ENCODE data around the gene PLXNA4.

PLXNA4 gene

GRCh38 chr7:132221356-132221755 is 354.9 kb downstream of the PLXNA4 start:
- Histone ChIP-seq H3K79me1 (replicated peaks; ENCODE audit: low read length, poor library complexity, severe bottlenecking) (no peaks in the 10 kb centered on the region), H3K4me3 (ENCODE audit: insufficient read depth in 1 of 2, low read depth in 1 of 2, low read length in 2 of 2) (no peak overlapping the region), H2BK12ac (ENCODE audit: low read length in 2 of 2) (no peak overlapping the region), H3K27me3 (ENCODE audit: control insufficient read depth in 1 of 2, insufficient read depth in 1 of 2, low read length in 2 of 2) (no peaks in the 10 kb centered on the region), H2AFZ (ENCODE audit: low read depth, low read length) (no peak overlapping the region), H2BK120ac (ENCODE audit: low read depth, low read length) (no peak overlapping the region), H3K4me2 (ENCODE audit: low read length, poor library complexity, severe bottlenecking) (no peak overlapping the region), H3K4ac (ENCODE audit: low read depth in 1 of 2, low read length in 2 of 2) (no peak overlapping the region), H3K27ac (ENCODE audit: low read length, poor library complexity, severe bottlenecking) (no peak overlapping the region), H3K4me1 (ENCODE audit: control insufficient read depth, insufficient read depth, low read depth, low read length) (no peaks in the 10 kb centered on the region), H2BK5ac (ENCODE audit: low read depth, low read length, poor library complexity, severe bottlenecking) (no peak overlapping the region), H3K18ac (ENCODE audit: low read depth in 1 of 2, low read length in 2 of 2) (no peak overlapping the region), H4K8ac (ENCODE audit: low read length) (no peak overlapping the region), H2BK15ac (ENCODE audit: low read depth, poor library complexity, severe bottlenecking) (no peak overlapping the region), H3K23ac (ENCODE audit: low read length in 2 of 2) (no peak overlapping the region), H3K9me3 (ENCODE audit: control insufficient read depth, low read length) (no peaks in the 10 kb centered on the region), H3K9ac (ENCODE audit: low read length) (no peak overlapping the region), H3K14ac (ENCODE audit: low read length in 2 of 2) (no peak overlapping the region), H3K36me3 (ENCODE audit: control insufficient read depth in 1 of 2, insufficient read depth in 2 of 2, low read depth in 1 of 2, low read length in 2 of 2) (peaks cover 0 to 42% of the 10 kb centered on the region in 2 experiments), H2AK5ac (ENCODE audit: low read length, severe bottlenecking) (no peak overlapping the region), H4K91ac (ENCODE audit: low read length) (no peak overlapping the region)
- DNase-seq, result no peak

- Histone ChIP-seq H3K18ac (ENCODE audit: low read depth in 1 of 2, low read length in 2 of 2) (no peak overlapping the region), H3K4ac (ENCODE audit: low read depth in 1 of 2, low read length in 2 of 2) (no peak overlapping the region), H4K8ac (ENCODE audit: low read length) (no peak overlapping the region), H3K36me3 (ENCODE audit: control insufficient read depth in 1 of 2, insufficient read depth in 2 of 2, low read depth in 1 of 2, low read length in 2 of 2) (peaks cover 0 to 50% of the 10 kb centered on the region in 2 experiments), H2BK12ac (ENCODE audit: low read length in 2 of 2) (no peak overlapping the region), H2BK15ac (ENCODE audit: low read depth, poor library complexity, severe bottlenecking) (no peak overlapping the region), H2AK5ac (ENCODE audit: low read length, severe bottlenecking) (no peak overlapping the region), H3K27ac (ENCODE audit: low read length, poor library complexity, severe bottlenecking) (no peak overlapping the region), H2BK5ac (ENCODE audit: low read depth, low read length, poor library complexity, severe bottlenecking) (no peak overlapping the region), H3K4me1 (ENCODE audit: control insufficient read depth, insufficient read depth, low read depth, low read length) (no peaks in the 10 kb centered on the region), H4K91ac (ENCODE audit: low read length) (no peak overlapping the region), H3K4me2 (ENCODE audit: low read length, poor library complexity, severe bottlenecking) (no peak overlapping the region), H3K9me3 (ENCODE audit: control insufficient read depth, low read length) (no peaks in the 10 kb centered on the region), H3K14ac (ENCODE audit: low read length in 2 of 2) (no peak overlapping the region), H2AFZ (ENCODE audit: low read depth, low read length) (no peak overlapping the region), H3K9ac (ENCODE audit: low read length) (no peak overlapping the region), H3K4me3 (ENCODE audit: insufficient read depth in 1 of 2, low read depth in 1 of 2, low read length in 2 of 2) (no peak overlapping the region), H3K23ac (ENCODE audit: low read length in 2 of 2) (no peak overlapping the region), H3K27me3 (ENCODE audit: control insufficient read depth in 1 of 2, insufficient read depth in 1 of 2, low read length in 2 of 2) (no peaks in the 10 kb centered on the region), H2BK120ac (ENCODE audit: low read depth, low read length) (no peak overlapping the region), H3K79me1 (replicated peaks; ENCODE audit: low read length, poor library complexity, severe bottlenecking) (no peaks in the 10 kb centered on the region)
- DNase-seq, result no peak
- 67% methylated on average over 1 of the region's 1 CpG for WGBS
Observed at GRCh38 chr7:132220060-132220459, 356.2 kb downstream of the PLXNA4 start.

- H3K4me3 ChIP-seq (ENCODE audit: insufficient read depth in 1 of 2, low read depth in 1 of 2, low read length in 2 of 2), result no peak overlapping the region
- no peak overlapping the region for H3K18ac ChIP-seq (ENCODE audit: low read depth in 1 of 2, low read length in 2 of 2)
- H3K36me3 ChIP-seq (ENCODE audit: control insufficient read depth in 1 of 2, insufficient read depth in 2 of 2, low read depth in 1 of 2, low read length in 2 of 2), result peaks cover 0 to 50% of the 10 kb centered on the region in 2 experiments
- H2AFZ ChIP-seq (ENCODE audit: low read depth, low read length), result no peak overlapping the region
- H2AK5ac ChIP-seq (ENCODE audit: low read length, severe bottlenecking), result no peak overlapping the region
- H3K27me3 ChIP-seq (ENCODE audit: control insufficient read depth in 1 of 2, insufficient read depth in 1 of 2, low read length in 2 of 2), result no peaks in the 10 kb centered on the region
- 79% methylated on average over 4 of the region's 4 CpGs for WGBS
- no peak overlapping the region for H2BK120ac ChIP-seq (ENCODE audit: low read depth, low read length)
- H2BK12ac ChIP-seq (ENCODE audit: low read length in 2 of 2), result no peak overlapping the region
- no peak overlapping the region for H4K91ac ChIP-seq (ENCODE audit: low read length)
- H3K9ac ChIP-seq (ENCODE audit: low read length), result no peak overlapping the region
- no peak overlapping the region for H4K8ac ChIP-seq (ENCODE audit: low read length)
- H3K4me1 ChIP-seq (ENCODE audit: control insufficient read depth, insufficient read depth, low read depth, low read length), result no peaks in the 10 kb centered on the region
- no peaks in the 10 kb centered on the region for H3K79me1 ChIP-seq (replicated peaks; ENCODE audit: low read length, poor library complexity, severe bottlenecking)
- no peak overlapping the region for H2BK15ac ChIP-seq (ENCODE audit: low read depth, poor library complexity, severe bottlenecking)
- H3K23ac ChIP-seq (ENCODE audit: low read length in 2 of 2), result no peak overlapping the region
- H3K14ac ChIP-seq (ENCODE audit: low read length in 2 of 2), result no peak overlapping the region
- DNase-seq, result no peak
- H3K4ac ChIP-seq (ENCODE audit: low read depth in 1 of 2, low read length in 2 of 2), result no peak overlapping the region
- no peak overlapping the region for H3K4me2 ChIP-seq (ENCODE audit: low read length, poor library complexity, severe bottlenecking)
- no peak overlapping the region for H2BK5ac ChIP-seq (ENCODE audit: low read depth, low read length, poor library complexity, severe bottlenecking)
- no peak overlapping the region for H3K27ac ChIP-seq (ENCODE audit: low read length, poor library complexity, severe bottlenecking)
- no peaks in the 10 kb centered on the region for H3K9me3 ChIP-seq (ENCODE audit: control insufficient read depth, low read length)
Observed at GRCh38 chr7:132218876-132219275, 357.4 kb downstream of the PLXNA4 start.

GRCh38 chr7:132216847-132217525 is 359.3 kb downstream of the PLXNA4 start:
- H3K36me3 ChIP-seq (ENCODE audit: control insufficient read depth in 1 of 2, insufficient read depth in 2 of 2, low read depth in 1 of 2, low read length in 2 of 2), result peaks cover 0 to 34% of the 10 kb centered on the region in 2 experiments
- H2BK120ac ChIP-seq (ENCODE audit: low read depth, low read length), result no peak overlapping the region
- H2AFZ ChIP-seq (ENCODE audit: low read depth, low read length), result no peak overlapping the region
- no peak overlapping the region for H3K14ac ChIP-seq (ENCODE audit: low read length in 2 of 2)
- H3K4me2 ChIP-seq (ENCODE audit: low read length, poor library complexity, severe bottlenecking), result no peak overlapping the region
- H3K27me3 ChIP-seq (ENCODE audit: control insufficient read depth in 1 of 2, insufficient read depth in 1 of 2, low read length in 2 of 2), result no peaks in the 10 kb centered on the region
- no peak overlapping the region for H3K9ac ChIP-seq (ENCODE audit: low read length)
- H3K4ac ChIP-seq (ENCODE audit: low read depth in 1 of 2, low read length in 2 of 2), result no peak overlapping the region
- no peak overlapping the region for H3K23ac ChIP-seq (ENCODE audit: low read length in 2 of 2)
- no peak overlapping the region for H2BK5ac ChIP-seq (ENCODE audit: low read depth, low read length, poor library complexity, severe bottlenecking)
- no peak overlapping the region for H4K8ac ChIP-seq (ENCODE audit: low read length)
- no peak for DNase-seq
- no peaks in the 10 kb centered on the region for H3K79me1 ChIP-seq (replicated peaks; ENCODE audit: low read length, poor library complexity, severe bottlenecking)
- H4K91ac ChIP-seq (ENCODE audit: low read length), result no peak overlapping the region
- no peak overlapping the region for H2BK12ac ChIP-seq (ENCODE audit: low read length in 2 of 2)
- no peak overlapping the region for H2AK5ac ChIP-seq (ENCODE audit: low read length, severe bottlenecking)
- 55% methylated on average over 4 of the region's 8 CpGs for WGBS
- H2BK15ac ChIP-seq (ENCODE audit: low read depth, poor library complexity, severe bottlenecking), result no peak overlapping the region
- no peak overlapping the region for H3K18ac ChIP-seq (ENCODE audit: low read depth in 1 of 2, low read length in 2 of 2)
- no peak overlapping the region for H3K27ac ChIP-seq (ENCODE audit: low read length, poor library complexity, severe bottlenecking)
- H3K9me3 ChIP-seq (ENCODE audit: control insufficient read depth, low read length), result no peaks in the 10 kb centered on the region
- H3K4me3 ChIP-seq (ENCODE audit: insufficient read depth in 1 of 2, low read depth in 1 of 2, low read length in 2 of 2), result no peak overlapping the region
- no peaks in the 10 kb centered on the region for H3K4me1 ChIP-seq (ENCODE audit: control insufficient read depth, insufficient read depth, low read depth, low read length)
